ENCODE results near the gene G6PC2.

GRCh38 chr2:168934826-168935225 is 33.7 kb downstream of the G6PC2 start:
- TF ChIP-seq CTCF (conservative IDR thresholded peaks at IDR 0.05; ENCODE audit: low read length): no peak
- no peak for TF ChIP-seq EZH2phosphoT487 (IDR thresholded peaks at IDR 0.05; ENCODE audit: borderline replicate concordance)
